Measurements from ENCODE around the gene KRT39.

GRCh38 chr17:40984226-40984625, 17.5 kb upstream of the KRT39 start, which contains the start of gene KRT40:
- TF ChIP-seq EP300 (IDR thresholded peaks at IDR 0.05) (no peak), CTCF (IDR thresholded peaks at IDR 0.05) (no peak), POLR2A (IDR thresholded peaks at IDR 0.05) (no peak), POLR2AphosphoS5 (IDR thresholded peaks at IDR 0.05) (no peak)
